Activated naive CD4-positive, alpha-beta T cell treated with anti-CD3 and anti-CD28 coated beads, Interleukin-2, amount 50 U/mL, for 24 hours (primary cell): Measurements from ENCODE around the gene STXBP6.
"Not testable (repeated sequence)": the region's sequence is repeated elsewhere in the genome, so short reads cannot be mapped to it uniquely, and the experiment has no call there.

ENCODE experiments used
- H3K27ac Mint-ChIP-seq: one replicate; pipeline ENCODE4 v1.8.0; 2021; ENCODE audit warnings: mild to moderate bottlenecking, mixed read lengths
- H3K27me3 Mint-ChIP-seq: one replicate; pipeline ENCODE4 v1.8.0; 2021; ENCODE audit warnings: mixed read lengths
- H3K36me3 Mint-ChIP-seq: one replicate; pipeline ENCODE4 v1.8.0; 2021; ENCODE audit warnings: mixed read lengths
- H3K4me1 Mint-ChIP-seq: one replicate; pipeline ENCODE4 v1.8.0; 2021; ENCODE audit warnings: mixed read lengths
- H3K4me3 Mint-ChIP-seq: one replicate; pipeline ENCODE4 v1.8.0; 2021; ENCODE audit warnings: mild to moderate bottlenecking, mixed read lengths
- H3K9me3 Mint-ChIP-seq: one replicate; pipeline ENCODE4 v1.8.0; 2021; ENCODE audit warnings: mixed read lengths

STXBP6 gene

GRCh38 chr14:24774187-24774915, 275.6 kb downstream of the STXBP6 start:
- Mint-ChIP-seq H3K27ac (no peak overlapping the region), H3K9me3 (no peaks in the 10 kb centered on the region), H3K4me1 (no peaks in the 10 kb centered on the region), H3K27me3 (peaks cover 26% of the 10 kb centered on the region), H3K36me3 (no peaks in the 10 kb centered on the region), H3K4me3 (no peak overlapping the region)

GRCh38 chr14:24773564-24773963, 276.4 kb downstream of the STXBP6 start:
- not testable (repeated sequence) for H3K9me3 Mint-ChIP-seq, H3K36me3 Mint-ChIP-seq, H3K4me1 Mint-ChIP-seq, H3K27ac Mint-ChIP-seq, H3K4me3 Mint-ChIP-seq
- peaks cover 26% of the 10 kb centered on the region for H3K27me3 Mint-ChIP-seq

- Mint-ChIP-seq H3K4me1 (no peaks in the 10 kb centered on the region), H3K36me3 (peaks cover 1% of the 10 kb centered on the region), H3K27me3 (peaks cover 26% of the 10 kb centered on the region), H3K4me3 (no peak overlapping the region), H3K9me3 (no peaks in the 10 kb centered on the region), H3K27ac (no peak overlapping the region)
These were observed 283.5 kb downstream of the STXBP6 start for GRCh38 chr14:24766434-24766833.

GRCh38 chr14:24761141-24761540, 288.8 kb downstream of the STXBP6 start:
- Mint-ChIP-seq H3K4me1 (no peaks in the 10 kb centered on the region), H3K27me3 (peaks cover 23% of the 10 kb centered on the region), H3K4me3 (no peak overlapping the region)

More at GRCh38 chr14:24761141-24761540, 288.8 kb downstream of the STXBP6 start:
- H3K27ac Mint-ChIP-seq, result no peak overlapping the region
- H3K9me3 Mint-ChIP-seq, result no peaks in the 10 kb centered on the region
- H3K36me3 Mint-ChIP-seq, result no peaks in the 10 kb centered on the region
